Pons (tissue), 1 donor: ENCODE results near the gene A1BG.
"Not testable (repeated sequence)": the region's sequence is repeated elsewhere in the genome, so short reads cannot be mapped to it uniquely, and the experiment has no call there.

Experiments
- DNase-seq: peaks from one replicate; pipeline ENCODE4 v3.0.0-alpha.2; 2016; ENCODE audit warnings: low spot score

The A1BG gene

GRCh38 chr19:58386576-58387337 lies 33.5 kb upstream of the A1BG start, which contains the start of gene RPS5:
RPS5 (plus strand) TSS chr19:58387269; CDS start chr19:58388138, 869 bp downstream.
- peak; percentile 99 for DNase-seq

- no peak for DNase-seq
These were observed 32.7 kb upstream of the A1BG start for GRCh38 chr19:58385891-58386575.

- DNase-seq: no peak
These were observed 32.1 kb upstream of the A1BG start for GRCh38 chr19:58385313-58385890.

- DNase-seq: no peak
These were observed 29.8 kb upstream of the A1BG start for GRCh38 chr19:58382997-58383603.

GRCh38 chr19:58381460-58382212 lies 28.3 kb upstream of the A1BG start:
- DNase-seq: no peak

- peak; percentile 100 for DNase-seq
These were observed 27.6 kb upstream of the A1BG start, which contains the start of gene ZNF837 for GRCh38 chr19:58380662-58381459. ZNF837 (minus strand) TSS chr19:58381030; CDS start chr19:58369332, 11,698 bp downstream.

GRCh38 chr19:58380037-58380661 lies 26.9 kb upstream of the A1BG start:
- DNase-seq: no peak

- no peak for DNase-seq
These were observed 26.0 kb upstream of the A1BG start for GRCh38 chr19:58379246-58379645.

- DNase-seq: not testable (repeated sequence)
These were observed 23.4 kb upstream of the A1BG start for GRCh38 chr19:58376724-58377123.

GRCh38 chr19:58374200-58374599 lies 20.9 kb upstream of the A1BG start:
- DNase-seq: no peak

GRCh38 chr19:58372311-58373133 lies 19.2 kb upstream of the A1BG start:
- DNase-seq: no peak

- DNase-seq: no peak
These were observed 15.5 kb upstream of the A1BG start for GRCh38 chr19:58368561-58369360.

GRCh38 chr19:58367698-58368454 lies 14.6 kb upstream of the A1BG start:
- no peak for DNase-seq

- DNase-seq: no peak
These were observed 13.5 kb upstream of the A1BG start for GRCh38 chr19:58366585-58367430.

- DNase-seq: no peak
These were observed 10.9 kb upstream of the A1BG start for GRCh38 chr19:58364146-58364545.

- DNase-seq: peak; percentile 94
These were observed 9.1 kb upstream of the A1BG start, which contains the start of gene ZNF497 for GRCh38 chr19:58362272-58362994. ZNF497 (minus strand) TSS chr19:58362751; CDS start chr19:58357635, 5,116 bp downstream.
